ENCODE measurements around the gene COL7A1.
"Not testable (repeated sequence)": the region's sequence is repeated elsewhere in the genome, so short reads cannot be mapped to it uniquely, and the experiment has no call there.

The COL7A1 gene

GRCh38 chr3:48561045-48561736 is 33.9 kb downstream of the COL7A1 start:
- no peak for FAIRE-seq

- FAIRE-seq: no peak
Measured at GRCh38 chr3:48560648-48561018, 34.5 kb downstream of the COL7A1 start.

GRCh38 chr3:48558493-48559134 is 36.5 kb downstream of the COL7A1 start:
- FAIRE-seq: no peak

DNA sequence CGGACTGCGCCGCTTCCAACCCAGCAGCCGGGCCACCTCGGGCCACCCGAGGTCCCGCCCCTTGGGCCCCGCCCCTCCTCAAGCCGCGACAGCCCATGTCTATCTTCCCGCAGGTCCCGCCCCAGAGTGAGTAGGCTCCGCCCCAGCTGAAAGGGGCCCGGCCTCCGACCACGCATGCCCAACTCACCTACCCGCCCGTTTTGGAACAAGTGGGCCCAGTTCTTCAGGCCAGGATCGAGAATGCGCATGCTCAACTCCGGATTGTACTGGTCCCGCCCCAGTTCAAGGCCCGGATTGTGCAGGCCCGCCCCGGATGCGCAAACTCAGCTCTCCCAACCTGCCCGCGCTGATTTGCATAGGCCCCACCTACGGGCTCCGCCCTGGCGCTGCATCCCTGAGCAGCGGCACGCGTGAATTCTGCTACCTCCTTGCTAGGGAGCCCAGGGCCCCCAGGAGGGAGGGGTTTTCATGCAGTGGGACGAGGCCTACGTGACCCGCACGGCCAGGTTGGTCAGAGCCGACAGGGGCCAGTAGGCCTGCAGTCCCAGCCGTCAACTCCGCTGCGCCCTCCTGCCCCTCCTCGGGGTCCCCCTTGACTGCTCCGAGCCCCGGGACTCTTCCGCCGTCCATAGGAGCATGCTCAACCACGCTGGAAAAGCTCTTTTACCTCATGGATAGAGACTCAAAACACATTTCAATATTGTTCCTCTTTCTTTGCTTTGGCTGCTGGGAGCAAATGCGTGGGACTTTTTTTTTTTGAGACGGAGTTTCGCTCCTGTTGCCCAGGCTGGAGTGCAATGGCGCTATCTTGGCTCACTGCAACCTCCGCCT is 38.1 kb downstream of the COL7A1 start, which contains the start of gene PFKFB4:
PFKFB4 (minus strand) TSS at position 8 of the 831 bp plus-strand sequence. CDS start 26 bp downstream, outside the sequence.
- peak; percentile 93 for FAIRE-seq

GRCh38 chr3:48555949-48556795 is 39.0 kb downstream of the COL7A1 start:
- FAIRE-seq: no peak

- no peak for FAIRE-seq
Measured at GRCh38 chr3:48555231-48555948, 39.7 kb downstream of the COL7A1 start.

DNA sequence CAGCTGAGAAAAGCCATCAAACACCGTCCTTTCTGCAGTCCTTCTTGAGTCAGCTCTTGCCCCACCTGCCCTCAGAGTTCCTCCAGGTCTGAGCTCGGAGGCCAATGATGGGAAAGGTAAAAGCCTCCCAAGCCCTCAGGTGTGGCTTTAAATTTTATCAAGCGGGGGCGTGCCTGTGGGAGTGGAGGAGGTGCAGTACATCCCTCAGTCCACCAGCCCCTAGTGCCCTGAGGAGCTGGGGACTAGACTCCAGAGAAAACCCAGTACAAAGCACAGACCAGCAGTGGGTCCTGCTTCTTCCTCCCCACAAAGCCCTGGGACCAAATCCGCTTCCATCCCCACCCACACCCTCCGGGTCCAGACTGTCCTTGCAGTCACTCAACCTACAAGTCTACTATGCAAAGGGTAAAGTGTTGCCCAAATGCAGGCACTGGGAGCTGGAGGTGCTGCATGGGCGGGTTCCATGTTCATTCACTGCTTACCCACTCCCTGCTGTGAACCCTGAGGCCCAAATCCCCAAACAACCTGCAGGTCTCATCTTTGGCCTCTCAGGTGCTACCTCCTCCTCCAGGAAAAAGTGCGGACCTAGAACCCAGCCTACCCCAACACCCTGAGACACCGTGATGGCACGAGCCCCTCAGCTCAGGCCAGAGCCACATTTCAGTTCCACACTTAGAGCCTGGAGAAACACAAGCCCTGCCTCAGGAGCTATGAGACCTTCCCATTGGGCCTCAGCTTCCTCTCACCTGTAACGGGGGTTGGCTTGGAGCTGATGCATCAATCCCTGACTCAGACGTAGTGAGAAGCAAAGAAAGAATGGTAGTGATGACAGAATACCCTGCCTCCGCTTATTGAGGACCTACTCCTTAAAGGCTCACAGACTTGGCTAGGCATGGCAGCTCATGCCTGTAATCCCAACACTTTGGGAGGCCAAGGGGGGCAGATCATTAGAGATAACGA is 41.0 kb downstream of the COL7A1 start:
- no peak for FAIRE-seq

DNA sequence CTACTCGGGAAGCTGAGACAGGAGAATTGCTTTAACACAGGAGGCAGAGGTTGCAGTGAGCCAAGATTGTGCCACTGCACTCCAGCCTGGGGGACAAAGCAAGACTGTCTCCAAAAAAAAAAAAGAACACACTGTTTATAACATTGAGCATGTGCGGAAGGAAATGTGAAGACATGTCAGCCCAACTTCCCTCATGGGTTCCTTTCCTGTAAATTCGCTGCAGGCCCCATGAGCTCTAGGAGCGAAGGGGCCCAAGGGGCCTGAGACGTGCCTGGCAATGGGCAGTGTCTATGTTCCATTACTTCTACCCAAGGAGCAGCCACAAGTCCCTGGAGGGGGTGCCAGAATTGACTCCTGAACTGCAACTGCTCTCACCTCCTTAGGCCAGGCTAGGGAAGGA is 41.8 kb downstream of the COL7A1 start:
- FAIRE-seq: no peak

DNA sequence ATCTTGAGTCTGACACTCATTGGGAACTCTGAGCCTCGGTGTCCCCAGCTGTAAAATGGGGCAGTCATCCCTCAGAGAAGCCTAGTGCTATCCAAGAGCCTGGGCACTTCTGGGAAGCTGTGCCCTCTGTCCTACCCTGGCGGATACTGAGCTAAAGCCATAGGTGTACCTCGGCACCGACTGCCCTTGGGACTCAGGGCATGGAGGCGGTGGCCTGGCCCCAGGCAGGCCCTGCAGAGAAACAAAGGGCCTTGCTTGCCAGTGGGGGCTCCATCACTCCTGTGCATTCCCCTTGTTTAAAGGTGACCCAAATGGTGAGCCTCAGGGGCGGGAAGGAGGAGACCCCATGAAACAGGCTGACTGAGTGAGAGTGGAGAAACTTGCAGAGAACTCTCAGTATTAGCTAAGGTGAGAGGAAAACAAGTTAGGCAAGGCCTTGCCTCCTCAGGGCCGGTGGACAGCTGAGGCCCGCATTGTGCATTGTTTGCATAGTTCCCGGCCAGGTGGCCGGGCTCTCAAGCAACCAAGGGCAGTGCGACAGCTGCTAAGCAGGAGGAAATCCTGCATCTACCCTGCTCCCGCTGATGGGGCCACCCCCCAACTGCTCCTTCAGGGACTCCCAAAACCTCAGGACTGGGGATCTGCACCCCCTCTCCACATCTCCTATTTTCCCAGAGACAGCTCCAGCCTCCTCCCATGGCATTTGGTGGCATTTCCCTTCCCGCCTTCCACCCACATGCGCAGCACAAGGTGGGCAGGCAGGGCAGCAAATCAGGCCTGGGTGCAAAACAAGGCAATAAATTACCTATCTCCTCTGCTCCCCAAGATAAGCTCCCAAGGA is 42.8 kb downstream of the COL7A1 start:
- FAIRE-seq: no peak

GRCh38 chr3:48551651-48552050 is 43.5 kb downstream of the COL7A1 start:
- FAIRE-seq: not testable (repeated sequence)

DNA sequence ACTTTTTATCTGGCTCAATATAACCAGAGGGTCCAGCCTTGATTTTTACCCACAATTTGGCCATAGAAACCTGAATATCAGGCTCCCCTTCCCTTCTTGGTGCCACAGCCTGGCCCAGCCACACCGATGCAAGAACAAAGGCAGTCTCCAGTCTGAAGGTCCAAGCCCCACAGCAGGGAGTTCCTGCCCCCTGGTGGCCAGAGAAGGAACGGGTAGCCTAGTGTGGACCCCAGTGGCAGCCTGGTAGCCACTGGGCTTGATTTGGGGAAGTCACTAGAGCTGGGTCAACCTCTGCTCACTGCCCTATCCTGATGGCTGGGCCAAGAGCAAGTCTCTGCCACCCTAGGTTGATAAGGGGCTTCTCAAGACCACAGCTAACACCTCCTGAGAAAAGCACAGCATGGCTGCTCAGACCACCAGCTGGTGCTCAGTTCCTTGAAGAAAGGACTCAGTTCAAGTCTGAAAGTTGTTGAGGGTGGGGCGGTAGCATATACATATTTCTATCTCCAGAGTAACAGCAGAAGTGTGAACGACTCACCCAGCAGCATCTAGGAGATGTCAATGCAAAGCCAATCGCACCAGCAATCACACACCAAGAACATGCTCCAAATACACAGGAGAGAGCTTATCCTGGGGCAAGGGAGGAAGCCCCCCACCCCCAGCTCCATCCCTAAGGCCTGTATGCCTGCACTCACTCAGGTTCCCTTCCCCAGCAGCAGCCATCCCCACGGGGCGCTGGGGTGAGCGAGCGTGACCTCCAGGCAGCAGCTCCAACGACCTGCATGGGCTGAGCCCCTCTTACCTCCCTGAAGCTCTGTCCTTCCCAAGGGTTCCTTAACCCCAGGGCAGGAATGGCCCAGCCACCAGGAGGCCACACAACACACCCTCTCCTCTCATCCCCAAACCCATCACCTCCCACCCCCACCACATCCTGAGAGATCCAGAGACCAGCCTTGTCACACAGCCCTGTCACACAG is 46.1 kb downstream of the COL7A1 start:
- no peak for FAIRE-seq

DNA sequence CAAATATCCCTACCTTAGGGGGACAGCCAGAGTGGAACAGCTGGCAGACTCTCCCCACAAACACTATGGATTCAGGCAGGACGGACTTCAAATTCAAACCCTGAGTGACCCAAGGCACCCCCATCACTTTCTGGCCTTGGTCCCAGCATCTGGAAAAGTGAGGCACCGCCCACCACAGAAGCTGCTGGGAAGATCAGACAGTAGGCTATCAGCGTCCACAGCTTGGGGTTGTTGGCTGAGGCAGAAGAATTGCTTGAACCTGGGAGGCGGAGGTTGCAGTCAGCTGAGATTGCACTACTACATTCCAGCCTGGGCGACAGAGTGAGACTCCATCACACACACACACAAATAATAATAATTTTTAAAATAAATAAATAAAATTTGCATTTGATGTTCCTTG is 47.0 kb downstream of the COL7A1 start:
- no peak for FAIRE-seq

GRCh38 chr3:48546203-48546829 is 48.8 kb downstream of the COL7A1 start:
- no peak for FAIRE-seq

- no peak for FAIRE-seq
Measured at GRCh38 chr3:48544141-48544540, 51.0 kb downstream of the COL7A1 start.

DNA sequence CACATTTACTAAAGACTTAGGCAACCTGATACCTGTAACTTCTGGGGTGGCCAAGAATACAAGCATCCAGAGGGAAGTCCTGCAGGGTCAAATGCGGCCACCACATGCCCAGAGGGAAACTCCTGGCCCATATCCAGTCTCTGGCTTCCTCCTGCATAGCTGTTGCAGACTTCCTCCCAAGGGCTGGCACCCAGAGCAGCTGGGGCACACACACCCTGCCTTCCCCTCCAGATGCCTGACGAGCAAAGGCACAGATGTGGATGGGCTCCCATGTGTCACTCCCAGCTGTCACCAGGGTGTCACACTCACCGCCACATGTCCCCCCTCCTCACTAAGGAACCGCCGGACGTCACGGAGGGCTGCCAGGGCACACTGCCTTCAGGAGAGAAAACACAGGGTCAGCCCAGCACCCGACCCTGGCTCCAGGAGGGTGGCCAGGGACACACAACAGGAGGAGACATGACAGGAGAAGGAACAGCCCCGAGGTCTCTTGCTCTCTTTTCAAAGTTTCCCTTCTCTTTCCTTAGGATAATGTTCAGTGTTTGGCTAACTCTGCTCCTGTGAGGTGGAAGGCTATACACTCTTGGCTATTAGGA is 51.8 kb downstream of the COL7A1 start:
- FAIRE-seq: no peak

DNA sequence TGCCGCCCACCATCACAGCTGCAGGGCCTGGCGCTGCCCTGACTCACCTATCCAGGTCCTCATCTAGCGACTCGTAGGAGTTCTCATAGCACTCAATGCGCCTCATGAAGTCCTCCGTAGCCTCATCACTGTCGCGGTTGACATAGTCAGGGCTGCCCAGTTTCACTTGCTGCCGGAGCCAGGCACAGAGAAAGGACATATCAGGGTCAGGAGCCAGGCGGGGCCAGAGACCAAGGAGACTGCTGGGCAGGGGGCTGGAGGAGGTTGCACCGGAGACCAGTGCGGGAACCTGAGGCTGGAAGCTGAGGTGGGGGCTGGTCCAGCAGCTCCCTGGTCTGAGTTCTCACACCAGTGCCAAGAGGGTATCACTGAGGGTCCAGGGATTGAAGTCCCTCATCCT is 56.7 kb downstream of the COL7A1 start:
- no peak for FAIRE-seq

- FAIRE-seq: no peak
Measured at GRCh38 chr3:48536785-48537184, 58.3 kb downstream of the COL7A1 start.

GRCh38 chr3:48536116-48536515 is 59.0 kb downstream of the COL7A1 start:
- no peak for FAIRE-seq
